Smooth muscle cell (in vitro differentiated cells): Measurements from ENCODE around the gene SOX9. TPM values are rescaled to one million over a fixed set of nuclear protein-coding genes. Genes with fewer than 3 reads are reported as not detected.
A peak's percentile ranks its signal among the peaks of the same experiment; 100 is the strongest.

Experiments
- DNase-seq: peaks from one replicate; lab custom pipeline; 2025; ENCODE audit not compliant: unreplicated experiment; lab: John Stamatoyannopoulos, UW
- H2AFZ ChIP-seq: fragments of 200-600 bp; sonication (generic); 2 replicates; pipeline ENCODE4 v1.6.0; 2016; ENCODE audit warnings: antibody characterized with exemption, low read depth, mild to moderate bottlenecking
- H3F3A ChIP-seq: fragments of 200-600 bp; sonication (generic); 2 replicates; pipeline ENCODE4 v1.6.0; 2017; ENCODE audit warnings: antibody characterized with exemption, low read depth
- H3K27ac ChIP-seq: fragments of 200-600 bp; sonication (generic); 2 replicates; pipeline ENCODE4 v1.5.1; 2016; ENCODE audit warnings: low read depth, mild to moderate bottlenecking
- H3K27me3 ChIP-seq: fragments of 200-600 bp; sonication (generic); 2 replicates; pipeline ENCODE4 v1.6.1; 2016; ENCODE audit warnings: low read depth, mild to moderate bottlenecking
- H3K36me3 ChIP-seq: fragments of 200-600 bp; sonication (generic); 2 replicates; pipeline ENCODE4 v1.5.1; 2016; ENCODE audit warnings: low read depth
- H3K4me1 ChIP-seq: fragments of 200-600 bp; sonication (generic); 2 replicates; pipeline ENCODE4 v1.5.1; 2016; ENCODE audit warnings: low read depth
- H3K4me2 ChIP-seq: fragments of 200-600 bp; sonication (generic); 2 replicates; pipeline ENCODE4 v1.6.0; 2016; ENCODE audit warnings: mild to moderate bottlenecking
- H3K4me3 ChIP-seq: fragments of 200-600 bp; sonication (generic); 2 replicates; pipeline ENCODE4 v1.5.1; 2016; ENCODE audit warnings: mild to moderate bottlenecking
- H3K79me2 ChIP-seq: fragments of 200-600 bp; sonication (generic); 2 replicates; pipeline ENCODE4 v1.6.0; 2016; ENCODE audit warnings: low read depth, mild to moderate bottlenecking
- H3K9ac ChIP-seq: fragments of 200-600 bp; sonication (generic); 2 replicates; pipeline ENCODE4 v1.6.0; 2016; ENCODE audit warnings: low read depth
- H3K9me3 ChIP-seq: fragments of 200-600 bp; sonication (generic); replicated peaks from 2 replicates; pipeline ENCODE4 v1.5.1; 2016; ENCODE audit warnings: low read depth
- H4K20me1 ChIP-seq: fragments of 200-600 bp; sonication (generic); 2 replicates; pipeline ENCODE4 v1.6.0; 2016; ENCODE audit warnings: low read depth
- CTCF ChIP-seq: fragments of 200-600 bp; sonication (generic); IDR thresholded peaks from 2 replicates; pipeline ENCODE4 v1.5.1; 2017; ENCODE audit warnings: borderline replicate concordance, mild to moderate bottlenecking, antibody characterized with exemption; ENCODE audit not compliant: insufficient read depth, poor library complexity, severe bottlenecking
- WGBS: methylation state at CpG from one replicate; pipeline ENCODE4 v1.1.7; 2016; ENCODE audit warnings: low lambda C conversion rate; 5-methylcytosine and 5-hydroxymethylcytosine counted together
- polyA plus RNA-seq: library from polyadenylated mRNA; unstranded; fragments of >200 nt; fragmentation: Nextera tagmentation; extraction: Ambion mirVana; gene quantifications from 2 replicates; pipeline ENCODE4 v1.2.1, GENCODE V29; 2016
- total RNA-seq: library from RNA; depleted of rRNA; stranded (reverse); fragments of >200 nt; gene quantifications from 2 replicates; pipeline ENCODE4 v1.2.3, GENCODE V29; 2014

SOX9 gene
- 16.6 and 26.6 TPM in 2 replicates for total RNA-seq
- 19.8 and 46.4 TPM in 2 replicates for polyA plus RNA-seq

- peaks cover 40% of the 10 kb centered on the region for H4K20me1 ChIP-seq
- H3K4me1 ChIP-seq, result peaks cover 47% of the 10 kb centered on the region
- peaks cover 18% of the 10 kb centered on the region for H3F3A ChIP-seq
- peak within 1 kb of the TSS; percentile 94 for H3K4me2 ChIP-seq
- TF ChIP-seq CTCF, result no peak
- H3K9me3 ChIP-seq, result no peaks in the 10 kb centered on the region
- H3K79me2 ChIP-seq, result peaks cover 27% of the 10 kb centered on the region
- peak within 1 kb of the TSS; percentile 81 for H2AFZ ChIP-seq
- H3K9ac ChIP-seq, result peak within 1 kb of the TSS; percentile 67
- H3K27me3 ChIP-seq, result peaks cover 26% of the 10 kb centered on the region
- WGBS, result 4% methylated on average over 12 of the region's 27 CpGs
- DNase-seq, result peak; percentile 76
- H3K36me3 ChIP-seq, result no peaks in the 10 kb centered on the region
- peak within 1 kb of the TSS; percentile 83 for H3K4me3 ChIP-seq
- H3K27ac ChIP-seq, result peak within 1 kb of the TSS; percentile 55
These were observed at the start of gene SOX9 for GRCh38 chr17:72120642-72121163. TSS of gene SOX9 (plus strand) at chr17:72121020. CDS start at chr17:72121392, 372 bp downstream.

GRCh38 chr17:72071330-72071729, 49.5 kb upstream of the SOX9 start:
- H3K4me3 ChIP-seq, result no peak overlapping the region
- no peak overlapping the region for H3K9ac ChIP-seq
- no peaks in the 10 kb centered on the region for H3K27me3 ChIP-seq
- no peaks in the 10 kb centered on the region for H4K20me1 ChIP-seq
- WGBS, result 84% methylated on average over 4 of the region's 4 CpGs
- H3K4me1 ChIP-seq, result no peaks in the 10 kb centered on the region
- no peaks in the 10 kb centered on the region for H3F3A ChIP-seq
- no peaks in the 10 kb centered on the region for H3K9me3 ChIP-seq
- no peaks in the 10 kb centered on the region for H3K79me2 ChIP-seq
- no peaks in the 10 kb centered on the region for H3K36me3 ChIP-seq
- no peak for DNase-seq
- H3K27ac ChIP-seq, result no peak overlapping the region
- no peak overlapping the region for H2AFZ ChIP-seq
- no peak for TF ChIP-seq CTCF
- H3K4me2 ChIP-seq, result no peak overlapping the region

- DNase-seq, result no peak
- H3K27me3 ChIP-seq, result no peaks in the 10 kb centered on the region
- no peak overlapping the region for H3K4me2 ChIP-seq
- no peaks in the 10 kb centered on the region for H3K36me3 ChIP-seq
- 93% methylated on average over 7 of the region's 7 CpGs for WGBS
- no peaks in the 10 kb centered on the region for H3F3A ChIP-seq
- H4K20me1 ChIP-seq, result no peaks in the 10 kb centered on the region
- no peaks in the 10 kb centered on the region for H3K4me1 ChIP-seq
- no peak overlapping the region for H2AFZ ChIP-seq
- no peak overlapping the region for H3K9ac ChIP-seq
- no peak overlapping the region for H3K4me3 ChIP-seq
- no peak for TF ChIP-seq CTCF
- no peaks in the 10 kb centered on the region for H3K9me3 ChIP-seq
- no peaks in the 10 kb centered on the region for H3K79me2 ChIP-seq
- no peak overlapping the region for H3K27ac ChIP-seq
These were observed 44.7 kb upstream of the SOX9 start for GRCh38 chr17:72075995-72076677.

GRCh38 chr17:72076678-72077030, 44.2 kb upstream of the SOX9 start:
- no peak for TF ChIP-seq CTCF
- H3K27ac ChIP-seq, result no peak overlapping the region
- 88% methylated on average over 3 of the region's 3 CpGs for WGBS
- H3K9me3 ChIP-seq, result no peaks in the 10 kb centered on the region
- no peaks in the 10 kb centered on the region for H3K79me2 ChIP-seq
- DNase-seq, result no peak
- H2AFZ ChIP-seq, result no peak overlapping the region
- H3K4me1 ChIP-seq, result no peaks in the 10 kb centered on the region
- H4K20me1 ChIP-seq, result no peaks in the 10 kb centered on the region
- H3K9ac ChIP-seq, result no peak overlapping the region
- no peaks in the 10 kb centered on the region for H3K27me3 ChIP-seq
- H3K4me2 ChIP-seq, result no peak overlapping the region
- no peak overlapping the region for H3K4me3 ChIP-seq
- H3F3A ChIP-seq, result no peaks in the 10 kb centered on the region
- H3K36me3 ChIP-seq, result no peaks in the 10 kb centered on the region
